Upper lobe of left lung (tissue), 4 donors: ENCODE results near the gene SEC16A.

Experiments
- EP300 ChIP-seq, 4 donors: sonication (generic); formaldehyde crosslinking; IDR thresholded peaks; one replicate each; pipeline ENCODE4 v1.5.1; 2017; ENCODE audit warnings: antibody characterized with exemption in 4 of 4, control low read depth in 2 of 4
- TF ChIP-seq, protein P1 (sequence below), 6 experiments: fragments of 450-650 bp in 4 of 6; fragments of 200-600 bp in 2 of 6; sonication (generic) in 2 of 6; IDR thresholded peaks; one replicate each; pipeline ENCODE4 v1.5.1; 2016 to 2019; ENCODE audit warnings: antibody characterized with exemption in 6 of 6

DNA sequence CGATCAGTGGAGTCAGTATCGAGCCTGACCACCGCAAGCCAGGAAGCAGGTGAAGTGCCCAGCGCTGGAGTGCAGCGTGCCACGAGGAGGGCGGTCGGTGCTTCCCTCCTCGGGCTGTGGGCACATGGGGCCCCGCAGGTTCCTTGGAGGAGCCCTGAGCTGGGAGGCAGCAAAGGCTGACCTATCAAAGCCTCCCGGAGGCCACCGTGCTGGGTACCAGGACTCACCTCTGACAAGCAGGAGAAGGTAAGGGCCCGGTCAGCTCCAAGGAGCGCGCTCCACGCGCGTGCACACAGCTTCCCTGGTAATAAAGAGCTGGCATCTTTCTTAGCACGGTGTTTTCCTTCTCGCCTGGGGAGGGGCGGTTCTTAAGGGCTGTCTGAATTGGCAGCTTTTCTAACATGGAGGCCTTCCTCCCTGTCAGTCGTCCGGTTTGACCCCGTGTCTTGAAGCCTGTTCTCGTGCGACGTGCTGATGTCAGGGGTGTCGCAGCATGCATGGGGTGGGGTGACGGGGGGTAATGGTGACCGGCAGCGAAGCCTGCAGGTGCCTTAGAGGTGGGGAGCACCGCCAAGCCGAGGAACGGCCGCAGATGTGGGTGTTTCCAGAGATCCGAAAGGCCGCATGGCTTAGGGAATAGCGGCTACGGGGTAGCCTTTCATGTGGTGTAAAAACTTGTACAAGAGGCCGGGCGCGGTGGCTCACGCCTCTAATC lies 59.3 kb downstream of the SEC16A start:
- no peak for TF ChIP-seq EP300 (IDR thresholded peaks at IDR 0.05)
- TF ChIP-seq, protein P1, sequence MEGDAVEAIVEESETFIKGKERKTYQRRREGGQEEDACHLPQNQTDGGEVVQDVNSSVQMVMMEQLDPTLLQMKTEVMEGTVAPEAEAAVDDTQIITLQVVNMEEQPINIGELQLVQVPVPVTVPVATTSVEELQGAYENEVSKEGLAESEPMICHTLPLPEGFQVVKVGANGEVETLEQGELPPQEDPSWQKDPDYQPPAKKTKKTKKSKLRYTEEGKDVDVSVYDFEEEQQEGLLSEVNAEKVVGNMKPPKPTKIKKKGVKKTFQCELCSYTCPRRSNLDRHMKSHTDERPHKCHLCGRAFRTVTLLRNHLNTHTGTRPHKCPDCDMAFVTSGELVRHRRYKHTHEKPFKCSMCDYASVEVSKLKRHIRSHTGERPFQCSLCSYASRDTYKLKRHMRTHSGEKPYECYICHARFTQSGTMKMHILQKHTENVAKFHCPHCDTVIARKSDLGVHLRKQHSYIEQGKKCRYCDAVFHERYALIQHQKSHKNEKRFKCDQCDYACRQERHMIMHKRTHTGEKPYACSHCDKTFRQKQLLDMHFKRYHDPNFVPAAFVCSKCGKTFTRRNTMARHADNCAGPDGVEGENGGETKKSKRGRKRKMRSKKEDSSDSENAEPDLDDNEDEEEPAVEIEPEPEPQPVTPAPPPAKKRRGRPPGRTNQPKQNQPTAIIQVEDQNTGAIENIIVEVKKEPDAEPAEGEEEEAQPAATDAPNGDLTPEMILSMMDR (IDR thresholded peaks at IDR 0.05) = no peak
